ENCODE data around the gene RAB22A. TPM values are rescaled to one million over a fixed set of nuclear protein-coding genes. Genes with fewer than 3 reads are reported as not detected.
A peak's percentile ranks its signal among the peaks of the same experiment; 100 is the strongest.

Gene RAB22A
- polyA plus RNA-seq, 6 donors from 2014 or later: 11.6 to 15.8 (median 13.0) TPM

GRCh38 chr20:58308290-58308679 lies 1.2 kb upstream of the RAB22A start:
- DNase-seq: no peak
- peaks cover 3 to 5% of the 10 kb centered on the region in 2 donors for H3K36me3 Mint-ChIP-seq

GRCh38 chr20:58308680-58309527 lies 611 bp upstream of the RAB22A start:
- peak; percentile 71 for DNase-seq
- Mint-ChIP-seq H3K4me3 (peak overlapping the region; percentile 65 to 91 (median 82)), H3K4me1 (peaks cover 33 to 63% (median 40%) of the 10 kb centered on the region in 3 donors), H3K27me3 (no peaks in the 10 kb centered on the region), H3K27ac (peak overlapping the region; percentile 98 to 99 (median 99)), H3K9me3 (no peaks in the 10 kb centered on the region), H3K36me3 (peaks cover 7 to 9% of the 10 kb centered on the region in 2 donors)
- peak; percentile 9 to 19 for ATAC-seq (ENCODE audit: low read depth in 2 of 2)

More at GRCh38 chr20:58308290-58308679, 1.2 kb upstream of the RAB22A start:
- Mint-ChIP-seq H3K27ac (peak overlapping the region; percentile 98 to 99 (median 99)), H3K9me3 (no peaks in the 10 kb centered on the region), H3K4me1 (peaks cover 30 to 58% (median 41%) of the 10 kb centered on the region in 3 donors), H3K4me3 (peak overlapping the region; percentile 65 to 91 (median 82)), H3K27me3 (no peaks in the 10 kb centered on the region)
- no peak for ATAC-seq (ENCODE audit: low read depth in 2 of 2)

GRCh38 chr20:58310291-58310782 lies 822 bp downstream of the RAB22A start:
- DNase-seq (peak; percentile 6), ATAC-seq (ENCODE audit: low read depth in 2 of 2) (no peak)
- Mint-ChIP-seq H3K4me3 (peak overlapping the region; percentile 88 to 97 (median 94)), H3K4me1 (peaks cover 31 to 61% (median 41%) of the 10 kb centered on the region in 3 donors), H3K9me3 (no peaks in the 10 kb centered on the region), H3K27ac (peak overlapping the region; percentile 91 to 98 (median 96)), H3K36me3 (peaks cover 7 to 15% of the 10 kb centered on the region in 2 donors), H3K27me3 (no peaks in the 10 kb centered on the region)

GRCh38 chr20:58312836-58313235 lies 3.3 kb downstream of the RAB22A start:
- Mint-ChIP-seq H3K27ac (peak overlapping the region in 4 of 6 donors; percentile 60 to 94 (median 78)), H3K4me1 (peaks cover 32 to 52% (median 42%) of the 10 kb centered on the region in 3 donors), H3K4me3 (peak overlapping the region in 2 of 8 donors; percentile 44 to 77), H3K36me3 (peaks cover 7 to 25% of the 10 kb centered on the region in 2 donors), H3K27me3 (no peaks in the 10 kb centered on the region), H3K9me3 (no peaks in the 10 kb centered on the region)
- no peak for DNase-seq
- no peak for ATAC-seq (ENCODE audit: low read depth in 2 of 2)

GRCh38 chr20:58313396-58313795 lies 3.9 kb downstream of the RAB22A start:
- ATAC-seq (ENCODE audit: low read depth in 2 of 2): no peak
- Mint-ChIP-seq H3K27ac (peak overlapping the region in 4 of 6 donors; percentile 60 to 94 (median 93)), H3K36me3 (peaks cover 7 to 25% of the 10 kb centered on the region in 2 donors), H3K9me3 (no peaks in the 10 kb centered on the region), H3K27me3 (no peaks in the 10 kb centered on the region), H3K4me1 (peaks cover 32 to 46% (median 39%) of the 10 kb centered on the region in 3 donors), H3K4me3 (peak overlapping the region in 2 of 8 donors; percentile 77 to 80)
- DNase-seq: no peak

GRCh38 chr20:58321205-58321604 lies 11.7 kb downstream of the RAB22A start:
- Mint-ChIP-seq H3K27ac (no peak overlapping the region), H3K4me1 (peaks cover 48 to 58% (median 52%) of the 10 kb centered on the region in 3 donors), H3K36me3 (peaks cover 5 to 6% of the 10 kb centered on the region in 2 donors), H3K9me3 (no peaks in the 10 kb centered on the region), H3K27me3 (no peaks in the 10 kb centered on the region), H3K4me3 (no peak overlapping the region)
- ATAC-seq (ENCODE audit: low read depth in 2 of 2): no peak
- DNase-seq: no peak

- Mint-ChIP-seq H3K36me3 (peaks cover 5 to 6% of the 10 kb centered on the region in 2 donors), H3K27me3 (no peaks in the 10 kb centered on the region), H3K4me3 (no peak overlapping the region), H3K27ac (no peak overlapping the region), H3K9me3 (no peaks in the 10 kb centered on the region), H3K4me1 (peaks cover 46 to 59% (median 54%) of the 10 kb centered on the region in 3 donors)
- DNase-seq (no peak), ATAC-seq (ENCODE audit: low read depth in 2 of 2) (no peak)
These were observed 12.6 kb downstream of the RAB22A start for GRCh38 chr20:58322083-58322482.

- no peak overlapping the region for H3K4me3 Mint-ChIP-seq
- no peaks in the 10 kb centered on the region for H3K9me3 Mint-ChIP-seq
- ATAC-seq (ENCODE audit: low read depth in 2 of 2) (no peak), DNase-seq (no peak)
- H3K4me1 Mint-ChIP-seq: peaks cover 45 to 61% (median 59%) of the 10 kb centered on the region in 3 donors
- H3K36me3 Mint-ChIP-seq: peaks cover 5 to 6% of the 10 kb centered on the region in 2 donors
- H3K27ac Mint-ChIP-seq: peak overlapping the region in 2 of 6 donors; percentile 49 to 88
- no peaks in the 10 kb centered on the region for H3K27me3 Mint-ChIP-seq
These were observed 16.4 kb downstream of the RAB22A start for GRCh38 chr20:58325912-58326311.

- Mint-ChIP-seq H3K4me3 (no peak overlapping the region), H3K27ac (no peak overlapping the region), H3K4me1 (peaks cover 42 to 59% (median 57%) of the 10 kb centered on the region in 3 donors), H3K9me3 (no peaks in the 10 kb centered on the region), H3K36me3 (peaks cover 6 to 14% of the 10 kb centered on the region in 2 donors), H3K27me3 (no peaks in the 10 kb centered on the region)
- ATAC-seq (ENCODE audit: low read depth in 2 of 2): no peak
- no peak for DNase-seq
These were observed 17.7 kb downstream of the RAB22A start for GRCh38 chr20:58327211-58327610.

GRCh38 chr20:58328836-58329235 lies 19.3 kb downstream of the RAB22A start:
- no peaks in the 10 kb centered on the region for H3K9me3 Mint-ChIP-seq
- DNase-seq: no peak
- H3K4me1 Mint-ChIP-seq: peaks cover 40 to 56% (median 53%) of the 10 kb centered on the region in 3 donors
- peaks cover 6 to 20% of the 10 kb centered on the region in 2 donors for H3K36me3 Mint-ChIP-seq
- no peak overlapping the region for H3K4me3 Mint-ChIP-seq
- H3K27ac Mint-ChIP-seq: peak overlapping the region in 4 of 6 donors; percentile 21 to 64 (median 42)
- ATAC-seq (ENCODE audit: low read depth in 2 of 2): no peak
- H3K27me3 Mint-ChIP-seq: no peaks in the 10 kb centered on the region

- Mint-ChIP-seq H3K27ac (peak overlapping the region in 1 of 6 donors; percentile 67), H3K27me3 (no peaks in the 10 kb centered on the region), H3K4me1 (peaks cover 36 to 51% (median 47%) of the 10 kb centered on the region in 3 donors), H3K4me3 (no peak overlapping the region), H3K9me3 (no peaks in the 10 kb centered on the region), H3K36me3 (peaks cover 6 to 20% of the 10 kb centered on the region in 2 donors)
- ATAC-seq (ENCODE audit: low read depth in 2 of 2) (no peak), DNase-seq (no peak)
These were observed 20.2 kb downstream of the RAB22A start for GRCh38 chr20:58329711-58330110.

GRCh38 chr20:58330249-58330648 lies 20.7 kb downstream of the RAB22A start:
- Mint-ChIP-seq H3K27me3 (no peaks in the 10 kb centered on the region), H3K4me1 (peaks cover 36 to 51% (median 45%) of the 10 kb centered on the region in 3 donors), H3K27ac (no peak overlapping the region), H3K9me3 (no peaks in the 10 kb centered on the region), H3K4me3 (no peak overlapping the region), H3K36me3 (peaks cover 6 to 20% of the 10 kb centered on the region in 2 donors)
- ATAC-seq (ENCODE audit: low read depth in 2 of 2) (no peak), DNase-seq (no peak)

- Mint-ChIP-seq H3K9me3 (no peaks in the 10 kb centered on the region), H3K27ac (peak overlapping the region in 3 of 6 donors; percentile 27 to 32 (median 30)), H3K4me1 (peaks cover 34 to 49% (median 41%) of the 10 kb centered on the region in 3 donors)
These were observed 21.2 kb downstream of the RAB22A start for GRCh38 chr20:58330687-58331086.

More at GRCh38 chr20:58330687-58331086, 21.2 kb downstream of the RAB22A start:
- Mint-ChIP-seq H3K27me3 (no peaks in the 10 kb centered on the region), H3K36me3 (peaks cover 6 to 18% of the 10 kb centered on the region in 2 donors), H3K4me3 (no peak overlapping the region)
- no peak for DNase-seq
- no peak for ATAC-seq (ENCODE audit: low read depth in 2 of 2)
